T-cell (primary cell): ENCODE results near the gene UBE2S. TPM values are rescaled to one million over a fixed set of nuclear protein-coding genes. Genes with fewer than 3 reads are reported as not detected.
"Not testable (repeated sequence)": the region's sequence is repeated elsewhere in the genome, so short reads cannot be mapped to it uniquely, and the experiment has no call there.

Source experiments
- ATAC-seq, 4 experiments: fragments of 200-7000 bp in 3 of 4; fragments of 150-1000 bp in 1 of 4; cut with Tn5 transposase; replicated peaks in 1 of 4; 1 replicate in 3 of 4; 2 replicates in 1 of 4; pipeline ENCODE4 v1.10.0; 2021; ENCODE audit warnings: moderate library complexity in 3 of 4, mild to moderate bottlenecking in 2 of 4, moderate number of reproducible peaks in 1 of 4
- CTCF ChIA-PET, 2 donors: fragments of 300-600 bp; sonication (Branson Sonifier 250); formaldehyde crosslinking; loops; one replicate each; lab custom pipeline; 2022; ENCODE audit warnings: antibody characterized with exemption in 2 of 2; lab: Charles Lee
- POLR2A ChIA-PET, 2 donors: fragments of 300-600 bp; sonication (Branson Sonifier 250); formaldehyde crosslinking; loops; one replicate each; lab custom pipeline; 2022; ENCODE audit warnings: antibody characterized with exemption in 2 of 2; lab: Charles Lee
- DNase-seq, 35 experiments: peaks; one replicate each; pipeline versions ENCODE4 v3.0.0 to v3.0.0-alpha.2; 2013 to 2023
- H3K27ac ChIP-seq: one replicate; pipeline ENCODE4 v1.5.1; 2013; ENCODE audit warnings: low read length
- H3K27me3 ChIP-seq, 2 experiments: replicated peaks in 1 of 2; 1 replicate in 1 of 2; 2 replicates in 1 of 2; pipeline versions ENCODE4 v1.6.1 to v1.7.0; 2013; ENCODE audit warnings: low read length in 1 of 2, mixed read lengths in 1 of 2; ENCODE audit not compliant: control insufficient read depth in 2 of 2, insufficient read depth in 2 of 2; ENCODE audit errors: extremely low read depth in 1 of 2
- H3K36me3 ChIP-seq, 2 donors: 1 replicate in 1 of 2; 2 replicates in 1 of 2; pipeline versions ENCODE4 v1.6.1 to v1.7.0; 2013; ENCODE audit warnings: low read length in 1 of 2; ENCODE audit not compliant: control insufficient read depth in 2 of 2, insufficient read depth in 1 of 2; ENCODE audit errors: extremely low read depth in 1 of 2
- H3K4me1 ChIP-seq, 2 experiments: 1 replicate in 1 of 2; 2 replicates in 1 of 2; pipeline versions ENCODE4 v1.6.1 to v1.7.0; 2013; ENCODE audit warnings: low read length in 2 of 2, mixed read lengths in 1 of 2; ENCODE audit not compliant: insufficient read depth in 2 of 2, control insufficient read depth in 1 of 2; ENCODE audit errors: extremely low read depth in 1 of 2
- H3K4me3 ChIP-seq, 2 donors: 1 replicate in 1 of 2; 2 replicates in 1 of 2; pipeline versions ENCODE4 v1.5.1 to v1.7.0; 2013; ENCODE audit warnings: mild to moderate bottlenecking in 2 of 2, low read length in 1 of 2, moderate library complexity in 1 of 2; ENCODE audit not compliant: control insufficient read depth in 1 of 2; ENCODE audit errors: extremely low read depth in 1 of 2
- H3K9me3 ChIP-seq: 2 replicates; pipeline ENCODE4 v1.7.0; 2013
- H3K27ac Mint-ChIP-seq, 2 donors: one replicate each; pipeline ENCODE4 v1.8.0; 2020 to 2021; ENCODE audit warnings: mild to moderate bottlenecking in 2 of 2, mixed read lengths in 2 of 2
- H3K27me3 Mint-ChIP-seq, 2 donors: one replicate each; pipeline ENCODE4 v1.8.0; 2021 to 2022; ENCODE audit warnings: mixed read lengths in 2 of 2
- H3K36me3 Mint-ChIP-seq: one replicate; pipeline ENCODE4 v1.8.0; 2021; ENCODE audit warnings: mixed read lengths
- H3K4me1 Mint-ChIP-seq, 3 donors: one replicate each; pipeline ENCODE4 v1.8.0; 2020 to 2022; ENCODE audit warnings: mixed read lengths in 3 of 3, mild to moderate bottlenecking in 1 of 3
- H3K4me3 Mint-ChIP-seq, 3 donors: one replicate each; pipeline ENCODE4 v1.8.0; 2020 to 2022; ENCODE audit warnings: mild to moderate bottlenecking in 3 of 3, mixed read lengths in 3 of 3, moderate library complexity in 3 of 3
- H3K9me3 Mint-ChIP-seq, 3 donors: one replicate each; pipeline ENCODE4 v1.8.0; 2020 to 2022; ENCODE audit warnings: mixed read lengths in 3 of 3
- WGBS: methylation state at CpG from one replicate; pipeline ENCODE4 v1.1.5; 2013; ENCODE audit warnings: missing lambda C conversion rate; ENCODE audit not compliant: insufficient coverage; 5-methylcytosine and 5-hydroxymethylcytosine counted together
- total RNA-seq, 35 experiments: library from RNA in 6 of 35; stranded (reverse) in 6 of 35; fragments of 120-200 nt in 1 of 35; gene quantifications; one replicate each; pipeline versions ENCODE4 v1.2.1 to v1.2.4 and lab custom pipeline; 2013 to 2026

The UBE2S gene
- total RNA-seq, 5 donors from 2014 or later (not counting 1 experiment from before 2014, with no cell fraction given) = 27.5 to 75.2 (median 35.1) TPM

DNA sequence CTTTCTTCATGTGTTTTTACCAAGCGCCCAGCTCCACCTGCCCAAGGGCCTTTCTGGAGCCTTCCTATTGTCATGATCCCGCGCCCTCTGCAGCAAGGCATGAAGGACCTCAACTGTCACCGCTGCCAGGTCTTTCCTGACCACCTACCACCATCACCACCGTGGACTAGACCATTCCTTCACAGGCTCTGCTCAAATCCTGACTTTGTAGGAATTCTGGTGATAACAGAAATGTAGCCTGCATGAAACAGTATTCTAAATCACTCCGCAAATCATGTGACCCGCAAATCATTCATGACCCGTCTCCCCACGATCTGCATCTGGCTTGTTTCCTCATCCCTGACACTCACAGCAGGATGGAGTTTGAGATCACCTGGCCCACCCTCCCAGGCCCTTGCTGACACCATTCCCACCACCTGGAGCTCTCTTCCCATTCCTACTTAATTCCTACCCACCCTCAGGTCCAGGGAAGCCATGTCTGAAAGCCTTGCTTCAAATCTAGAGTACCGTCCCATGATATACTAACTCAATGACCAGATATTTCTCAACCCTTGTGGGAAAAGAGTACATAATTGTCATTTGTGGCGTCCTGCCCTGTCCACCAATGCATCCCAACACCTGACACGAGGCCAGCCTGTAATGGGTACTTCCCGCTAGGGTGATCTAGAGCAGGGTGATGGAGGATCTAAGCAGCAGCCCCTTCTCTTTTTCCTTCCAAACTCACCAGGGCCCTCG lies 1.3 kb downstream of the UBE2S start:
- Mint-ChIP-seq H3K9me3 (peaks cover 0 to 5% (median 3%) of the 10 kb centered on the region in 3 donors), H3K4me3 (peak overlapping the region; percentile 78 to 93 (median 93)), H3K27ac (peak overlapping the region; percentile 25 to 70), H3K36me3 (peaks cover 32% of the 10 kb centered on the region), H3K27me3 (no peaks in the 10 kb centered on the region), H3K4me1 (peaks cover 24 to 32% (median 29%) of the 10 kb centered on the region in 3 donors)
- ATAC-seq (no peak), DNase-seq (no peak)
- peaks cover 22 to 35% of the 10 kb centered on the region in 2 donors for H3K36me3 ChIP-seq
- H3K9me3 ChIP-seq = no peaks in the 10 kb centered on the region
- POLR2A ChIA-PET = interaction anchor here (0.5 to 0.8 kb wide), 3 partner anchors 15 to 56 kb away, joined by 3 read pairs; no protein-coding TSS in a partner anchor
- H3K4me3 ChIP-seq = peak overlapping the region; percentile 54 to 79
- no peak overlapping the region for H3K27ac ChIP-seq
- CTCF ChIA-PET = interaction anchor here (0.6 to 0.7 kb wide), 2 partner anchors 10 to 33 kb away, joined by 3 to 6 read pairs; no protein-coding TSS in a partner anchor
- peaks cover 6 to 32% of the 10 kb centered on the region in 2 experiments for H3K4me1 ChIP-seq
- no peaks in the 10 kb centered on the region for H3K27me3 ChIP-seq
- WGBS = 82% methylated on average over 7 of the region's 14 CpGs

DNA sequence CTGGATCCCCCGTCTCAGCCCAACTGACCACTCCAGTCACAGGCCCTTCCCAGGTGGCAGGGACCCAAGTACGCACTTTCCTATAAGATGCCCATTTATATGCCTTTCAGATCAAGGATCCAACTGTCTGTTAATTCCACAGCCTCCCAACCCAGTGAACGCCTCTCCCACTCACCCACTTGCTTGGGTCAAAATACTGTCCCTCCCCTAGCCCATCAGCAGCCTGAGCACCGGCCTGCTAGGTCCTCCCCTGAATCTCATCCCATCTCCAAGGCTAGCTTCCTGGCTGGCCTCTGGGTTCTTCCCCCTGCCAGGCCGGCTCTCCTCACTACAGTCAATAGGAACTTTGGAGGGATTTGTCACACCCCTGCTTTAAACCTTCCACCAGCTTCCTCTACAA lies 1.9 kb downstream of the UBE2S start:
- ChIA-PET CTCF (interaction anchor here in 1 of 2 donors (0.6 kb wide), 1 partner anchor 11 kb away, joined by 6 read pairs; no protein-coding TSS in a partner anchor), POLR2A (interaction anchor here in 1 of 2 donors (0.8 kb wide), 1 partner anchor 18 kb away, joined by 3 read pairs; no protein-coding TSS in a partner anchor)
- peak overlapping the region; percentile 78 to 93 (median 93) for H3K4me3 Mint-ChIP-seq
- no peaks in the 10 kb centered on the region for H3K9me3 ChIP-seq
- no peak overlapping the region for H3K4me3 ChIP-seq
- no peak overlapping the region for H3K27ac ChIP-seq
- WGBS = 79% methylated on average over 5 of the region's 5 CpGs
- peaks cover 0 to 5% (median 3%) of the 10 kb centered on the region in 3 donors for H3K9me3 Mint-ChIP-seq
- H3K36me3 ChIP-seq = peaks cover 22 to 39% of the 10 kb centered on the region in 2 donors
- H3K27me3 ChIP-seq = no peaks in the 10 kb centered on the region
- H3K27ac Mint-ChIP-seq = peak overlapping the region in 1 of 2 donors; percentile 23
- H3K36me3 Mint-ChIP-seq = peaks cover 35% of the 10 kb centered on the region
- H3K4me1 Mint-ChIP-seq = peaks cover 24 to 32% (median 29%) of the 10 kb centered on the region in 3 donors
- peaks cover 6 to 32% of the 10 kb centered on the region in 2 experiments for H3K4me1 ChIP-seq
- no peak for DNase-seq
- no peak for ATAC-seq
- no peaks in the 10 kb centered on the region for H3K27me3 Mint-ChIP-seq

DNA sequence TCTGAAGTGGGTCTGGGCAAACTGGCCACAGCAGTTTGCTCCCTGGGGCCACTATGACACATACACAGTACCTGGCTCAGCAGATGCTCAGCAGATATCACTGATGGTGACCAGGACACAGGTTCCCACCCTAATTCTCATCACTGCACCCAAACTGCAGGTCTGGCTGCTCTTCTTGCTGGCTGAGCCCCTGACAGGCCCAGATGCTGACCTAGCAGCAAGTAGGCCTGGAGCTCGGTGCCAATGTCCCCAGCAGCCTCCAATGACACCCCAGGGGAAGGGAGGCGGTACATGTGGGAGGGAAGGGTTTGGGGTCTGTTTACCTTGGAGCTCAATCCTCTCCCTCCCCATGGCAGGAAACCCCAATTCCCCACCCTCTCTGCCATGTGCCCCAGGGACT lies 5.1 kb downstream of the UBE2S start:
- ChIA-PET POLR2A (no interaction called here), CTCF (no interaction called here)
- Mint-ChIP-seq H3K4me3 (no peak overlapping the region), H3K36me3 (peaks cover 42% of the 10 kb centered on the region), H3K27ac (no peak overlapping the region), H3K9me3 (no peaks in the 10 kb centered on the region), H3K27me3 (no peaks in the 10 kb centered on the region), H3K4me1 (peaks cover 16 to 30% (median 25%) of the 10 kb centered on the region in 3 donors)
- no peak overlapping the region for H3K4me3 ChIP-seq
- peaks cover 16 to 45% of the 10 kb centered on the region in 2 donors for H3K36me3 ChIP-seq
- H3K9me3 ChIP-seq = no peaks in the 10 kb centered on the region
- H3K27ac ChIP-seq = no peak overlapping the region
- ATAC-seq = no peak
- H3K27me3 ChIP-seq = no peaks in the 10 kb centered on the region
- no peak for DNase-seq
- peaks cover 6 to 20% of the 10 kb centered on the region in 2 experiments for H3K4me1 ChIP-seq
- WGBS = no CpG with 5 or more reads among the region's 2 CpGs

DNA sequence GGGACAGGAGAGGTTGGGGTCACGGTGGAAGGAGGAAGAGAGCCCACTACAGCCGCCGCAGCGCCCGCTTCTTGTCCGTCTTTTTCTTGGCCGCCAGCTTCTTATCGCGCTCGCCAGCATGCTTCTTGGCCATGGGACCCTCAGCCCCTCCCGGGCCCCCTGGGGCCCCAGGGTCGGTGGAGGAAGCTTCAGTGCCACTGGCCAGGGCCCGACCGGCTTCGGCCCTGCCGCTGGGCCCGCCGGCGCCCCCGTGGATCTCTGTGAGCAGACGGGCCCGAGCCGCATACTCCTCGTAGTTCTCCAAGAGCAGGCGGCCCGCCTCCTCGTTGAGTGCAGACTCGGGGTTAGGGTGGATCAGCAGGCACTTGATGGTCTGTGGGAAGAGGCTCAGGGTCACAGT lies 6.2 kb downstream of the UBE2S start:
- POLR2A ChIA-PET, H3K4me3 Mint-ChIP-seq, H3K9me3 ChIP-seq, H3K27me3 Mint-ChIP-seq, H3K9me3 Mint-ChIP-seq, CTCF ChIA-PET, H3K27ac ChIP-seq, DNase-seq, H3K4me3 ChIP-seq, H3K27me3 ChIP-seq, H3K27ac Mint-ChIP-seq: not testable (repeated sequence)
- peaks cover 1 to 12% of the 10 kb centered on the region in 2 experiments for H3K4me1 ChIP-seq
- ATAC-seq = peak in 1 of 4 experiments; percentile 5
- over 99% methylated on average over 13 of the region's 28 CpGs for WGBS
- H3K4me1 Mint-ChIP-seq = peaks cover 11 to 26% (median 21%) of the 10 kb centered on the region in 3 donors
- peaks cover 16 to 45% of the 10 kb centered on the region in 2 donors for H3K36me3 ChIP-seq
- peaks cover 39% of the 10 kb centered on the region for H3K36me3 Mint-ChIP-seq

DNA sequence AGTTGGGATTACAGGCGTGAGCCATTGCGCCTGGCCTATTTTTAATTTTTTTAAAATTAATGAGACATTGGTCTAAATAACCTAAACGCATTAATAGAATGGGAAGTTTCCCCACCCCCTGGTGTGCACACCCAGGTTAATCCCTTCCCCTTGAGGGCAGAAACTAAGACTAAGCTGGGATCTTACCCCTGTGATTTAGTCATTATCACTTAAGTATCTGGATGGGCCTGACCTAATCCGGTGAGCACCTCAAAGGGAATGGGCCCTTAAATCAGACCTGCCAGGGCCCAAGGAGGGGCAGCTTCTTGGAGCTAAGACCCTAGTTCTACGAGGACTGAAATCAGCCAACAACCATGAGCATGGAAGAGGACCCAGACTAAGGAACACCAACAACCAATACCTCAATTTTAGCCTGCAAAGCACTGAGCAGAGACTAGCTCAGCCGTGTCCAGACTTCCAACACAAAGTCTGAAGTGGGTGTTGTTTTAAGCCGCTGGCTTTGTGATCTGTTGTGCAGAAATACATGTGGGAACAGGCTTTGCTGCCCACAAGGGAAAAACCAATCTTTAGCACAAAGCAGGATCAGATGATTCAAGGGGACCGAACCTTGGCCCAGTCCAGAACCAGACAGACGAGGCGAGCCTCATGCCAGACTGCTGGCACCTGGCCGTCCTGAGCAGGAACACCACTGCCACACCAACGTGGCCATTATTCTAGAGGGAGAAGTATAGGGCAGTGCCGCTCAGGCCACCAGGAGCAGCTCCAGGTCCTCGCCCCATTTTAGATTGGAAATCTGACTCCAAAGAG lies 7.1 kb downstream of the UBE2S start:
- peaks cover 30% of the 10 kb centered on the region for H3K36me3 Mint-ChIP-seq
- POLR2A ChIA-PET = interaction anchor here in 1 of 2 donors (1.0 kb wide), 1 partner anchor 16 kb away, joined by 3 read pairs; the partner anchor contains the start of gene TMEM238
- H3K9me3 ChIP-seq = no peaks in the 10 kb centered on the region

More for the DNA sequence above, 7.1 kb downstream of the UBE2S start:
- peak overlapping the region in 1 of 2 donors; percentile 39 for H3K27ac Mint-ChIP-seq
- no peaks in the 10 kb centered on the region for H3K27me3 Mint-ChIP-seq
- 97% methylated on average over 4 of the region's 14 CpGs for WGBS
- Histone ChIP-seq H3K36me3 (peaks cover 16 to 40% of the 10 kb centered on the region in 2 donors), H3K4me1 (peaks cover 0 to 3% of the 10 kb centered on the region in 2 experiments), H3K27ac (no peak overlapping the region), H3K4me3 (no peak overlapping the region), H3K27me3 (no peaks in the 10 kb centered on the region)
- H3K4me1 Mint-ChIP-seq = peaks cover 2 to 17% (median 12%) of the 10 kb centered on the region in 3 donors
- H3K9me3 Mint-ChIP-seq = no peaks in the 10 kb centered on the region
- DNase-seq = no peak
- CTCF ChIA-PET = no interaction called here
- H3K4me3 Mint-ChIP-seq = no peak overlapping the region
- ATAC-seq = no peak
